DOHH2 (cell line): ENCODE measurements around the gene PGA3.
"Not testable (repeated sequence)": the region's sequence is repeated elsewhere in the genome, so short reads cannot be mapped to it uniquely, and the experiment has no call there.

Source experiments
- CTCF ChIP-seq: fragments of 200-600 bp; sonication (generic); IDR thresholded peaks from one replicate; pipeline ENCODE4 v1.5.1; 2014; ENCODE audit warnings: antibody characterized with exemption, mild to moderate bottlenecking, low read depth, low read length; ENCODE audit not compliant: poor library complexity, severe bottlenecking
- EZH2phosphoT487 ChIP-seq: fragments of 200-600 bp; sonication (generic); IDR thresholded peaks from 2 replicates; pipeline ENCODE4 v1.6.1; 2017; ENCODE audit warnings: borderline replicate concordance, mild to moderate bottlenecking, antibody characterized with exemption, low read length, moderate library complexity, mixed read lengths

- not testable (repeated sequence) for TF ChIP-seq CTCF, EZH2phosphoT487
Measured at GRCh38 chr11:61211327-61211952, 8.1 kb downstream of the PGA3 start.
